Right lobe of liver (tissue), 4 donors: ENCODE measurements around the gene HOXC10.

Experiments used
- CTCF ChIP-seq, 4 donors: fragments of 200-600 bp in 3 of 4; fragments of 450-650 bp in 1 of 4; IDR thresholded peaks; one replicate each; pipeline versions ENCODE4 v1.5.1 to v1.8.0; 2016 to 2022; ENCODE audit warnings: antibody characterized with exemption in 4 of 4, mild to moderate bottlenecking in 2 of 4
- POLR2A ChIP-seq: fragments of 450-650 bp; IDR thresholded peaks from one replicate; pipeline ENCODE4 v1.6.1; 2017; ENCODE audit warnings: antibody characterized with exemption, mild to moderate bottlenecking
- donor health status: DM: no; HTN: no; CAD: no.
- donor health status: DM: no; HTN: no; CAD: no.
- donor health status: DM: no; HTN: yes; CAD: no.

DNA sequence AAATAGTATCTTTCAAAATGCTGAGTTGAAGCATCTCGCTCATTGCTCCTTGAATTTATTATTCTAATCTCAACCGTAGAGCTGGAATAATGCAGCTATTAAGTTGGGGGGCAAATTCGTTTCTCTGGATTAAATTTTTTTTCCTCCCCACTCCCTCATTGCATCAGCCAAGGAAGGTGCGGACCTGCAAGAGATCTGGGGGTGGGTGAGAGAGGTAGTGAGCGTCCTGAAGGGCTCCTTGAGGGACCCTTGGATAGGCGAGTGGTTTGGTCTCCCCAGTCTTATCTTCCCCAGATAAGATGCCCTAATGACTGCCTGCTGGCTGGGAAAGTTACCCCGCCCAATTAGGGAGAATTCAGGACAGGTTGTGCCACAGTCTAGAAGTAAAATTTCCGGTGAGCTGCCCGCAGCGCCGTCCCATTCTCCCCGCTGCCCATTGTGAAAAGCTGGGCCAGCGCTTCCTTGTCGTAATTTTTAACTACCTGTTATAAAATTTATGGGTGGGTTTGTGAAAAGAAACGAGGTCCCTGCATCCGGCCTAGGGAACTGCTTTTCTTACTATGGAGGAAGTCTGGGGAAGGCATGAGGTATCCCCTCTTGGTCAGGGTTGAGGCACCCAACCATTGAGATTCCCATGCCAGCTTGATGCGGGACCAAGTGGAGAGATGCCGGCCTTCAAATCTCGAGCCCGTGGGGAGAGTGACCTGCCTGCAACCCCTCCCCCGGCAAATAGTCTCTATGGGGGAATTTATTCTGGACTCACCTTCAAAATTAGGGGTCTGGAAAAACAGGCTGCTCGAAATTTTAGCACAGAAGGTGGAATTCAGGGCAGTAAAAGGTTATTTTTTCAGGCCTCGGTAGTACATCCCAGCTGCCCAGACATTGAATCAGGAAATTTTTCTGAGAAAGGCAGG, 30.3 kb downstream of the HOXC10 start:
- TF ChIP-seq CTCF (IDR thresholded peaks at IDR 0.05) (no peak), POLR2A (no peak)
